Urothelium cell line (cell line): ENCODE results near the gene VPS11.
"Not testable (repeated sequence)": the region's sequence is repeated elsewhere in the genome, so short reads cannot be mapped to it uniquely, and the experiment has no call there.

Source experiments
- DNase-seq: peaks from one replicate; pipeline ENCODE4 v3.0.0; 2011; ENCODE audit warnings: low spot score, mixed read lengths
- FAIRE-seq: peaks from 2 replicates; lab custom pipeline; 2011; peaks lifted over from hg19 to GRCh38; lab: Jason Lieb, UNC

Gene VPS11

DNA sequence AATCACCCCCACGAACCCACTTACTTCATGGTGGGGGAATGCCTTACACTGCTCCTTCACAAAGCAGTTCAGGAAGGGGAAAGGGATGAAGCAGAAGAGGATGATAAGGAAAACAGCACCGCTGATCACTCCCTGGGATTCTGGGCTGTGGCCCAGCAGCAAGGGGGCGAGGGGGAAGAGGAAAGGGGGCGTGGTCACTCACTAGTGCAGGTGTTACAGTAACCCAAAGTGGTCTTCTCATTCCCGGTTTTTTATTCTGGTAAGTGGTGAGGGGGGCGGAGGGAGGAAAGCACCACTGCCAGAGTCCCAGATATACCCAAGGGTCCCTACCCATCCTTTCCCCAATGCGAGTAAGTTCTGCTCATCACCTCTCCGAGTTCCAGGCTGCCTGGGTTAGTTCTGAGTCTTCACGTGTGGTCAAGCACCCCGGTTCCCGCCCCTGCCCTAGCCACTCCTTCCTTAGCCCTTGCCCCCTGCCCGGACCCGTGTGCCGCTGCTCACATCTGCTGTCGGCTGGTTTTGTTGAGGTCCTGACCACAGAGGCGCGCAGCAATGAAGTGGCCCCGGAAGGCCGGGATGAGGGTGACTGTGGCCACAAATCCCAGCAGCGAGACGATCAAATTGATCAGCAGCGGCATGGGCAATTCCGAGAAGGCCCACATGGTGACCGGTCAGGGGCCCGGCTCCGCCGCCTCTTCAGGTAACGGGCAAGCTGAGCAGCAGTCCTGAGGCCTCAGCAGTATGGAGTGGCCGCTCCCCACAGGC lies 33.6 kb downstream of the VPS11 start:
- FAIRE-seq (no peak), DNase-seq (no peak)

DNA sequence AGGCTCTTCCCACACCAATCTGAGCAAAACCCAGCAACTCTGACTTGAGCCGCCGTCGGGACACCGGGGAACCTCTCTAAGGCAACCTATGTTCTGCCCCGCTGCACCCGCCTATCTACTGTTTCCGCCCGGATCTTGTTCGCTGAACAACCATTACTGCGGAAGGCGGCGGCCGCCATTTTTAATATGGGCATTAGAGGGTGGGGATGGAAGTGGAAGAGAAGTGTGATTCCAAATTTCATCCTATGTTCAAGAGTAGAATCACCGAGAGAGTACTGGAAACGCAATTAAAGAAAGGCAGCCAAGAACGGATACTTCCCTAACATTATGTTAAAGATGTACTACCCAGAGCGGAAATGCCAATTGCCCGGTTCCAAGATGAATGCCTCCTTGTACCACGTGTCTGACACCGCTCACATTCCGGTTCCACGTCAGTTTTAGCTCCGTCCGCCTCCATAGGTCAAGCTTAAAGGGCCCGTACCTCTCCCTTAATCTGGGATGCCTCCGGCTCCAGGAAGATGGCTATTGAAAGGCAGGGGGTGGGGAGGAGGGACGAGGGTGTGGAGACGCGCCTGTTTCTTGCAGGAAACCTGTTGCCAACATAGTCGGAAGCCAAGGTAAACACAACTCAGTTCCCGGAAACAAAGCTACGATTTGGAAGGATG lies 34.3 kb downstream of the VPS11 start, which contains the start of gene DPAGT1:
DPAGT1 (minus strand) TSS at position 95 of the 665 bp plus-strand sequence. CDS start 198 bp downstream, outside the sequence.
- peak; percentile 76 for DNase-seq
- no peak for FAIRE-seq

DNA sequence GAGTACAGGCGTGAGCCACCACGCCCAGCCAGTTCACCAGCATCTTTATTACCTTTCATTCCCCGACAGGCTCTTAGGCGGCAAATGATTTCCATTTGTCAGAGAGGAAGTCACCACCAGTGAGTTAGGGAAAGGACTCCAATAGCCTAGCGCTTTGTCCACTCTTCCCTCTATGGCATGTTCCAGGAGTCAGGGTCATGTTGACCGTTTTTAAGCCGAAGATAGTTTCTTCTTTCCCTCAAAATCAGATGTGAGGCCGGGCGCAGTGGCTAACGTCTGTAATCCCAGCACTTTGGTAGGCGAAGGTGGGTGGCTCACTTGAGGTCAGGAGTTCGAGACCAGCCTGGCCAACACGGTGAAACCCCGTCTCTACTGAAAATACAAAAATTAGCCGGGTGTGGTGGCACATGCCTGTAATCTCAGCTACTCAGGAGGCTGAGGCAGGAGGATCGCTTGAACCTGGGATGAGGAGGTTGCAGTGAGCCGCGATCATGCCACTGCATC lies 35.6 kb downstream of the VPS11 start:
- not testable (repeated sequence) for FAIRE-seq, DNase-seq

DNA sequence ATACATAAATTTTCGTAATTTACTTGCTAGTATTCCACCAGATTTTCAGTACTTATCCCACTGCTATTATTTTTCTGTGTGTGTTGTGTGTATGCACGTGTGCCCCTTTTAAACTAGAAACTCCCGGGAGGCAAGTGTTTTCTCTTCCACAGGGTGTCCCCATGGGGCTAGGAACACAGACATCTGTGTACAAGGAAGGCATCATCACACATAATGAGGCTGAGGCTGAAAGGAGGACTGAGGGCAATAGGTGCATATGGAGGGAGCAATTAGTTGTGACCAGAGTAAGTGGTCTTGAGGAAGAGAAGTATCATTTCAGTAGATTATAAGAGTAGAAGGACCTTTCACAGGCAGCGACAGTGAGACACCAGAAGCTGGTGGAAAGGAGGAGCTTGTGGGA lies 36.2 kb downstream of the VPS11 start:
- DNase-seq (no peak), FAIRE-seq (no peak)

DNA sequence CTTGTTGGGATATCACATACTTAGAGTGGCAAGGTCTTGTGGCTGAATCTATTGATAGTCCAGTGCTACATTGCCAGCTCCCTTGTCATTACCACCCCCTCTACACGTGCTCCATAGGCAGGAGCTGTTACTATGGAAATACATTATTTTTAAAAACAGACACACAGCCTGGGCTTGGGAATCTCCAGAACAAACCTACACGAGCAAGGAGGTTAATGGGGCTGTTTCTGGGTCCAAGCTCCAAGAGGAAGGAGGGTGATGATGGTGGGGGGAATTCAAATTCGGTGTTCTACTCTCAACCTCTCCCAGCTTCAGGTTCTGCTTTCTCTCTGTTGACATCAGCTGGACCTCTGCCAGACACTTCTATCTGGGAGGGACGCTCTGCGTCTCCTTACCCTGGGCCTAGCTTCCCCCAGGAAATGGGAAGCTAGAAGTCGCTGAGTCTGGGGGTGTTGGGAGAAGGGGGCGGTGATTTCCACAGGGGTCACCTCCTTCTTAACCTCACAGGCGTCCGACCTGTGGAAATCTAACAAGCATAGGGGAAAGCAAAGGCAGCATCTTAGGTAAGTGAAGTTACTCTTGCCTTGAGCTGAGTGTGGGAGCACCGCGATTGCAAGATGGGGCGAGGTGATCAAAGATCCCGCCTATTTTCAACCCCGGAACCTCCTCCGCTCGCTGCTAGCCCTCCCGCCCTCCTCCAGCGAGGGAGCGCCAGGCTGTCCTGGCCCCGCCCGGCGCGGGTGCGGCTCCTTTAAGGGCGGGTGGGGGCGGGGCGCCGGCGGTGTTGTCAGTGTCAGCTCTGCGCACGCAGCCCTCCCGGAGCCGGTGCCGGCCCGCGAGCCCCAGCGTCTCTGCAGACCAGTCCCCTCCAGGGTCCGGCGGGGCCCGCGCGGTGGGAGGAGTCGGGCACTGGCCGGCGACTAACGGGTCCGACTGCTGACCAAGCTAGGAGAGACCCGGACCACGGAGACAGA lies 39.2 kb downstream of the VPS11 start, which contains the start of gene C2CD2L:
C2CD2L (plus strand) TSS at position 781 of the 974 bp plus-strand sequence. CDS start 398 bp downstream, outside the sequence.
- DNase-seq (peak; percentile 89), FAIRE-seq (no peak)

DNA sequence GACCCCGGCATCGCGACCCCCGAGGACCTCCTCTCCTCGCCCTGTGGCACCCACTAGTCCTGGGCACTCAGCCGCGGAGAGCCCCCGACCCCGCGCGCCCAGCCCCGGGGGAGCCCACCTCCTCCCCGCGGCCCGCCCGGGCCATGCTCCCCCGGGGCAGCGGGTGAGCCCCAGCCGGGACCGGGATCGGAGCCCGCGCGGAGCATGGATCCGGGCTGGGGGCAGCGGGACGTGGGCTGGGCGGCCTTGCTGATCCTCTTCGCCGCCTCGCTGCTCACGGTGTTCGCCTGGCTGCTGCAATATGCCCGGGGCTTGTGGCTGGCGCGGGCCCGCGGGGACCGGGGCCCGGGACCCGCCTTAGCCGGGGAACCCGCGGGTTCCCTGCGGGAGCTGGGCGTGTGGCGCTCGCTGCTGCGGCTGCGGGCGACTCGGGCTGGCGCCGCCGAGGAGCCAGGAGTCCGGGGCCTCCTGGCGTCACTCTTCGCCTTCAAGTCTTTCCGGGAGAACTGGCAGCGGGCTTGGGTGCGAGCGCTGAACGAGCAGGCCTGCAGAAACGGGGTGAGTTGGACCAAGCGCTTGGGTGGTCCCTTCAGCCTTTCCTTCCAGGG lies 40.0 kb downstream of the VPS11 start:
- FAIRE-seq (no peak), DNase-seq (no peak)

DNA sequence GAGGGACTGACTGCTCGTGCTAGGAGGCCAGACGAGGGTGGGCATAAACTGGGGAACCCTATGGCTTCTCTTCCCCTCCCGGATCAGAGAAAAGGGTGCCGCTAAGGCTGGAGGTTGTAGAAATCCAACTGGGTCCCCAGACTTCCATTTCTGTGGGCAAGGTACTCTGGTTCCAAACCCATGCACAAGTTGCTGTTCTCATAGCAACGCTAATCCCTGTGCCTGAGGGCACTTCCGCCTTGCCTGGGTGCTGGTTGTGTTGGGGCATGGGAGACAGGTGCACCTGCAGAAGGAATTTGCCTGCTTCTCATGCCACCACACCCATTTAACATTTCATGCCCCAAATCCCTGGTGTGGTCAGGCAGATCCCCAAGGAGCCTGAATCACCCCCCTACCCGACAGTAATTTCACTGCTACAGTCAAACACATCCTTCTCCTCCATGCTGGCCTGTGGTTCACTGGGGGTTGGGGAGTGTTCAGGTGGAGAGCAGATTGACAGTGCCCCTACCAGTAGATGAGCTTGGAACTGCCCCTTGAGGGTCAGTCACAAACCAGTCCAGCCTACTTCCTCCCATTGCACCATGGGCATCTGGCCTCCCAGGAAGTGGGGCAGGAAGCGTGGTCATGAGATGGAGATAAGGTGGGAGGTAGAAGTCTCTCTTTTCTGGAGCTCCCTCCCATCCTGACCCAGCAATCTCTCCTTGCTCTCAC lies 40.7 kb downstream of the VPS11 start:
- FAIRE-seq (no peak), DNase-seq (no peak)

DNA sequence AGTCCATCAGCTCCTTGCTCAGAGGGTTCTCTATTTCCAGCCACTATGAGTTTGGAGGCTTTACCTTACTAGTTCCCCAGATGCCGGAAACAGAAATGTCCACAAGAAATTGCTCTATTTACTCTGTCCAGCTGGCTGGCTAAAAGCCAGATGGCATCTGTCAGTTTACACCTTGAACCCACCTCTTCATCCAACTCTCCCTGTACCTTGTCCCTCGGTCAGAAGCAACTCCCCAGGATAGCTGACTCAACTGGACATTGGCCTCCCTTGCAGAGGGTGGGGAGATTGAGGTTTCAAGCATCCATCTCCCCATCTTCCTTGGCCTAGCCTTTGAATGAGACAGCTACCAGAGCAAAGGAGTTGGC lies 41.2 kb downstream of the VPS11 start:
- FAIRE-seq (no peak), DNase-seq (no peak)

DNA sequence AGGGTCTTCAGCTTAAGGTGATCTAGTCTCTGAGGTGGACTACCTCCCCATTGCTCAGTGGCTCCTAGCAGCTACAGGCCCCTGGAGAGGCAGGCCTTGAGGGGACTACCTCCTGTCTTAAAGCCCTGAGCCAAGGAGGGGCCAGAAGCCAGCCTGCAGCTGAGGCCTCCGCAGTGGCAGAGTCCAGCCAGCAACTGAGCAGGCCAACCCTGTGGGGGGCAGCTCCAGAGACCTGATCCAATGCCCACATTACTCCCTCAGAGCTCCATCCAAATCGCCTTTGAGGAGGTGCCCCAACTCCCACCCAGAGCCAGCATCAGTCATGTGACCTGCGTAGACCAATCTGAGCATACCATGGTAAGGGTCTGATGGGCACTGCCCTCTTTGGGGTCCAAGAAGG lies 42.2 kb downstream of the VPS11 start:
- FAIRE-seq, result no peak
- DNase-seq, result no peak

DNA sequence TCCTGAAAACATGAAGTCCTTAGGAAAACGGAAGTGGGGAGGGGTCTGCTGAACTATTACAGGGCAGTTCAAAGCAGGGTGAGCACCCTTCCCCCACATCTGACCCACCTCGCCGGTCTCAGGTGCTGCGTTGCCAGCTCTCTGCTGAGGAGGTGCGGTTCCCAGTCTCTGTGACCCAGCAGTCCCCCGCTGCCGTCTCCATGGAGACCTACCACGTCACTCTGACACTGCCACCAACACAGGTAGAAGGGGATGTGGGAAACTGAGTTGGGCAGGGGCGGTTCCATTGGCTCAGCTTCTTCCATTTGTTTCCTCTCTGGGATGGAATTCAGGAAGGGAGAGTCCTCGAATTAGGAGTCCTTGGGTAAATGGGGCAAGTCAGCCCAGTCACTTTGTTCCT lies 42.8 kb downstream of the VPS11 start:
- no peak for FAIRE-seq
- no peak for DNase-seq

DNA sequence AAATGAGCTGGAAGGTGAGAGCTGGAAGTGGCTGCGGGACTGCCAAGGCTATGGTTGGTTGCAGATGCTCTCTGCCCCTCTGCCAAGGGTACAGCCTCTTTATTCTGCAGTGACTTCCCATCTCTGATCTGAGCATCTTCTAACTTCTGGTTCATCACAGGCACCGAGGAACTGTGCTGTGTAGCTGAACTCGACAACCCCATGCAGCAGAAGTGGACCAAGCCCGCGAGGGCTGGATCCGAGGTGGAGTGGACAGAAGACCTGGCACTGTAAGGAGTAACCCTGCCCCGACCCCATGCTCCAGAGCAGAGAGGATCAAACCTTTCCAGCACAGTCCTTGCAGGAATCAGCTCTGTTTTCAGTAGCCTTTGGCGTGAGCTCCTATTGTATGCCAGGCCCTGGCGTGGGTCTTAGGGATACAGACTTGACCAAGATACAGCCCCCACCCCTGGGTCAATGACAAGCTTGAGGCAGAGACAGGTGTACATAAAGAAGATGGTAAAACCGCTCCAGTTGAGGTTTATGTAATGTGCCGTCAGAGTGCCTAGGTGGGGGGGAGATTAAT lies 43.8 kb downstream of the VPS11 start:
- FAIRE-seq (no peak), DNase-seq (no peak)

DNA sequence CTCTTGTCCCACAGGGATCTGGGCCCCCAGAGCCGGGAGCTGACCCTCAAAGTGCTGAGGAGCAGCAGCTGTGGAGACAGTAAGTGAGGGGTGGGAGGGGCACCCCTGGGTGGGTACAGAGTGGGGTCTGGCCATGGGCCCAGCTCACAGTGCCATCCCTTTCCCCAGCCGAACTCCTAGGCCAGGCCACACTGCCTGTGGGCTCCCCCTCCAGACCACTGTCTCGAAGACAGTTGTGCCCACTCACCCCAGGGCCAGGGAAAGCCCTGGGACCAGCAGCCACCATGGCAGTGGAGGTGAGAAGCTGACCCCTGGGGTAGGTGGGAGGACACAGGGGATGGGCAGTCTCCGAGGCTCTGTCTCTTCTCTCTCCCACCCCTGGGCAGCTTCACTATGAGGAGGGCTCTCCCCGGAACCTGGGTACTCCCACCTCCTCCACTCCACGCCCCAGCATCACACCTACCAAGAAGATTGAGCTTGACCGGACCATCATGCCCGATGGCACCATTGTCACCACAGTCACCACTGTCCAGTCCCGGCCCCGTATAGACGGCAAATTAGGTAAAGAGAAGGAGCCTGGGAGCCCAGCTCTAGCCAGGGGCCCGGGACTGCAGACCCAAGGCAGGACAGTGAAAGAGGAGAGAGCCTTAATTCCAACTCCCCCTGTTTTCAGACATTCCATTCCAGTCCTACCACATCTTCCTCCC lies 44.8 kb downstream of the VPS11 start:
- DNase-seq (no peak), FAIRE-seq (no peak)

DNA sequence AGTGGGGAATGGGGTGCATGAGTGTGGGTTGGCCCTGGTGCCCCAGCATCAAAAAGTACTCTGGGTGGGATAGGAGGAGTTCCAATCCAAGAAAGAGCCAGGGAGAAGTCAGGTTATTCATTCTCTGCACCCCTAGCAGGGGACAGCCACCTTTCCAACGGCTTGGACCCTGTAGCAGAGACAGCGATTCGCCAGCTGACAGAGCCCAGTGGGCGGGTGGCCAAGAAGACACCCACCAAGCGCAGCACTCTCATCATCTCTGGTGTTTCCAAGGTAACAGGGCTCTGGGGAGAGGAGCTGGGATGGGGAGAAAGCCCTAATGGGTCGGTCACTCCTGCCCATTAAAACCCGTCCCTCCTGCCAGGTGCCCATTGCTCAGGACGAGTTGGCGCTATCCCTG lies 46.1 kb downstream of the VPS11 start:
- no peak for FAIRE-seq

DNA sequence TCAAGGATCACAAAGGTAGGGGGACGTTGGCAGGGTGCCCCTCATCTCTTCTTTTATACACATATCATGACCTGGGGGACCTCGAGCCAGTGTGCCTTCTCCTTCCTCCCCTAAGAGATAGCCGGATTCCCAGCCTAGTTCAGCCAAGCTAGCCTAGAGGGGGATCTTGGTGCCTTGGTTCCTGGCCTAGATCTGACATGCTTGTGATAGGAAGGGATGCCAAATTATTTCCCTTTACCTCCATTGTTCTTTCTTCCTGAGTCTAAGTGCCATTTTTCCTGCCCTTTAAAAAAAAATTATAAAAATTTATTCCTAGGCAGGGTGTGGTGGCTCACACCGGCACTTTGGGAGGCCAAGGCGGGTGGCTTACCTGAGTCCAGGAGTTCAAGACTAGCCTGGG lies 46.7 kb downstream of the VPS11 start:
- no peak for FAIRE-seq

More for the DNA sequence above, 46.1 kb downstream of the VPS11 start:
- DNase-seq, result no peak

DNA sequence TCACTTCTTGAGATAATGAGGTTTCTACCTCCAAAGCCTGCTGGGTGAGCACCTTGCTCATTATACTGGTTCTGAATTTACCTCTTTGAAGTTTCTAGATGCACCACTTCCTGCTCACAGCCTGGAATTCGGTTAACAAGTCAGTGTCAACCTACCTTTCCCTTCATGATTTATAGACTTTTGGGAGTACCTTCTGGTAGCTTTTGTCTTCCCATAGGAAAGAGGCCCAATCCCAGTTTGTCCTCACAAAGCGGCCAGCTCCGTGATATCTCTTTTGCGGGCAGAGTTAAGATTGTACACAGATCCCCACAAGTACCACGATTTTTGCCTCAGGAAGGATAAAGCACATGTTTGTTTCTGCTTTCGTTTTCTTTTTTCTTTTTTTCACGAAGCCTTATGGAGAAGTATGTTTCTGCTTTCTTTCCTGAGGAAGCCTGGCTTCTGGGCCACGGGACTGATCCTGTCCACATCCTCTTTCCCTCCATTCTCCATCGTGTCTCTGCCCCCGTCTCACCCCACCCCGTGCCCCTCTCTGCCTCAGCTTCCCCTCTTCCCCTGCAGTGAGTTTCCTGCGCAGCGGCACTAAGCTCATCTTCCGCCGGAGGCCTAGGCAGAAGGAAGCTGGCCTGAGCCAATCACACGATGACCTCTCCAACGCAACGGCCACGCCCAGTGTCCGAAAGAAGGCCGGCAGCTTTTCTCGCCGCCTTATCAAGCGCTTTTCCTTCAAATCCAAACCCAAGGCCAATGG lies 48.0 kb downstream of the VPS11 start:
- DNase-seq (no peak), FAIRE-seq (no peak)

More for the DNA sequence above, 46.7 kb downstream of the VPS11 start:
- DNase-seq, result no peak

DNA sequence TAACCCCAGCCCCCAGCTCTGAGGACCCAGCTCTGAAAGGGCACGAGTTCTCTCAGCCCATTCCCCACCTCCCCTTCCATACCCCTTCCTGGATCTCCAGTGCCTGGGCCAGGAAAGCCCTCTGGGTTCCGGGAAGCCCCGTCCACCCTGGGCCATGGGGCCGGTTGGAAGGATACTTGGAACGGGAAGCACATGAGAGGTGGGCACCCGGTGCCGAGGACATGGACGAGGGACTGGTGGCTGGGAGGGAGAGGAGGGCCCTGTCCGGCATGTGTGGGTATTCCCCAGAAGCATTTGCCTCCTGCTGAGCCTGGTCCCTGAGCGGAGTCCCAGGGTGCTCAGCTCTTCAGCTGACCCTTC lies 48.6 kb downstream of the VPS11 start:
- FAIRE-seq (no peak), DNase-seq (no peak)

DNA sequence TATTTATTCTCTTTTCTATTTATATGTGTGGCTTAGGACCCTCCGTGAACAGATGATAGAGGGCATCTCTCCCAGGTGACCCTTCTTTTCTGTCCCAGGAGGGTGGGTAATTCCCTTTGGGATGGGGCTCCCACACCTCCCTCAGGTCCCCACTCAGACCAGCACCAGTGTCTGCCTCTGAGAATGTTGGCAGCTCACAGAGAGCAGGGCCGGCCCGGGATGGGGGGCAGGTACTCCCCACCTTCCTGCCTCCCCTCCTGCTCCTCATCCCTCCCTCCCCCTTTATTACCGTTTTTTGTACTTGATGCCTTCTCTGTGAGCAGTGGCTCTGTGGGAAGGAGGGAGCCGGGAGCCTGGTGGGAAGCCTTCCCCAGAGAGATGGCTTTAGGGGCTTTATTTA lies 49.0 kb downstream of the VPS11 start:
- FAIRE-seq, result no peak
- DNase-seq, result no peak

DNA sequence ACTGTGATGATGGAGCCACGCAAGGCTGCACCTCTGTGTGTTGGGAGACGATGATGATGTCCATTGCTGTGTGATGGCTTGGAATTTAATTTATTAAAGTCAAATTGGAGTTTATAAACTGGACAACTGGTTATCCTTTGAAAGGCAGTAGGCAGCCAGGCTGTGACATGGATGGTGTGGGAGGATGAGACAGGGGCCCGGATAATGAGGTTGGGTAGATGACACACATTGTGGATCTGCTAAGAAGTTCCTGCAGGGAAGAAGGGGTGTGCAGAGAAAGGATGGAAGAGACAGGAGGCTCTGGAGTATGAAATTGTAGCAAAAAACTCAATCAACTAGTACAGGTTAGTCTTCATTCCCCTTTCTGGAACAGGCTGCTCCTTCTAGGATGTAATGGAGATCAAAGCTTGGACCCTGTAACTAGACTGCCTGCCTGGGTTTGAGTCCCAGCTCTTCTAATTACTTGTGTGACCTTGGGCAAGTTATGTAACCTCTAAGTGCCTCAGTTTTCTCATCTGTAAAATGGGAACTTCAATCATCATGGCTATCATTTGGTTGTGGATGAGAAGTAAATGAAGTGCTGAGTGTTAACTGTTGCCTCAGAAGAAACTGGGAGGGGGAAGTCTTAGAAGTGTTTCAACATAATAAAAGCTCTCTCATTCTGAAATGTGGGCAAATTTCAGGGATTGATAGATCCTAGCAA lies 49.5 kb downstream of the VPS11 start:
- no peak for FAIRE-seq
- DNase-seq, result no peak
